Endothelial cell (in vitro differentiated cells): ENCODE data around the gene BUD23. TPM values are rescaled to one million over a fixed set of nuclear protein-coding genes. Genes with fewer than 3 reads are reported as not detected.
"Not testable (repeated sequence)": the region's sequence is repeated elsewhere in the genome, so short reads cannot be mapped to it uniquely, and the experiment has no call there.

Experiments
- DNase-seq: peaks from one replicate; pipeline ENCODE4 v3.0.0; 2021; ENCODE audit warnings: low spot score
- H3K27ac Mint-ChIP-seq: one replicate; pipeline ENCODE4 v1.8.0; 2021; ENCODE audit warnings: mixed read lengths, inconsistent platforms; ENCODE audit not compliant: unreplicated experiment
- H3K27me3 Mint-ChIP-seq: one replicate; pipeline ENCODE4 v1.8.0; 2021; ENCODE audit warnings: mild to moderate bottlenecking, moderate library complexity, mixed read lengths, inconsistent platforms; ENCODE audit not compliant: unreplicated experiment
- H3K36me3 Mint-ChIP-seq: one replicate; pipeline ENCODE4 v1.8.0; 2021; ENCODE audit warnings: mild to moderate bottlenecking, low read depth, mixed read lengths, inconsistent platforms; ENCODE audit not compliant: unreplicated experiment
- H3K4me1 Mint-ChIP-seq: one replicate; pipeline ENCODE4 v1.8.0; 2021; ENCODE audit warnings: mild to moderate bottlenecking, mixed read lengths, inconsistent platforms; ENCODE audit not compliant: unreplicated experiment
- H3K4me3 Mint-ChIP-seq: one replicate; pipeline ENCODE4 v1.8.0; 2021; ENCODE audit warnings: mild to moderate bottlenecking, mixed read lengths, inconsistent platforms; ENCODE audit not compliant: unreplicated experiment
- H3K9me3 Mint-ChIP-seq: one replicate; pipeline ENCODE4 v1.8.0; 2021; ENCODE audit warnings: mixed read lengths, inconsistent platforms; ENCODE audit not compliant: unreplicated experiment
- total RNA-seq: library from RNA; stranded (reverse); fragmentation: NEBNext Ultra II Directional; extraction: Animal tissue kit (Norgen Biotek cat#: 25700); gene quantifications from one replicate; pipeline ENCODE4 v1.2.1, GENCODE V29; 2021; ENCODE audit not compliant: unreplicated experiment
- TF ChIP-seq, protein P1 (sequence below): fragments of 200-600 bp; sonication (generic); IDR thresholded peaks from one replicate; pipeline ENCODE4 v1.5.0; 2021; ENCODE audit warnings: antibody characterized with exemption; ENCODE audit not compliant: unreplicated experiment

Gene BUD23
- total RNA-seq, 1 donor from 2014 or later = 50.6 TPM

DNA sequence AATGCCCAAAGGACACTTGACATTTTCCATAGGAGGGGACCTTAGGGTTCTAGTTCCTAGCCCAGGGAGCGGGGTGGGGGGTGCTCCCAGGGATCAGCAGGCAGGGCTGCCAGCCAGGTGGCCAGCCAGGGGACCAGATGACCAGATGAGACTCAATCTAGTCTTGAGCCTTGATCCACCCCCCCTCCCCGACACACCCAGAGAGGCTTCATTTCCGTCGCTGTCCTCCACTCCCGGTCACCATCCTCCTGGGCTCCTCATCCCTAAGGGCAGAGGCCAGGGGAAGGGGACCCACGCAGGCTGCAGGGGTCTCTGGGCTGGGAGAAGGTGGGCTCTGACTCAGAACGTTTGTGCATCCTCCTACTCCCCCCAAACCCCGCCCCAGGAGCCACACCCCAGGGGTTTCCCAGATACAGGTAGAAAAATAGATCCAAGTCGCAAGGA is 35.1 kb downstream of the BUD23 start:
- H3K4me1 Mint-ChIP-seq = peaks cover 5% of the 10 kb centered on the region
- H3K4me3 Mint-ChIP-seq = peak overlapping the region; percentile 21
- DNase-seq = no peak
- TF ChIP-seq, protein P1, sequence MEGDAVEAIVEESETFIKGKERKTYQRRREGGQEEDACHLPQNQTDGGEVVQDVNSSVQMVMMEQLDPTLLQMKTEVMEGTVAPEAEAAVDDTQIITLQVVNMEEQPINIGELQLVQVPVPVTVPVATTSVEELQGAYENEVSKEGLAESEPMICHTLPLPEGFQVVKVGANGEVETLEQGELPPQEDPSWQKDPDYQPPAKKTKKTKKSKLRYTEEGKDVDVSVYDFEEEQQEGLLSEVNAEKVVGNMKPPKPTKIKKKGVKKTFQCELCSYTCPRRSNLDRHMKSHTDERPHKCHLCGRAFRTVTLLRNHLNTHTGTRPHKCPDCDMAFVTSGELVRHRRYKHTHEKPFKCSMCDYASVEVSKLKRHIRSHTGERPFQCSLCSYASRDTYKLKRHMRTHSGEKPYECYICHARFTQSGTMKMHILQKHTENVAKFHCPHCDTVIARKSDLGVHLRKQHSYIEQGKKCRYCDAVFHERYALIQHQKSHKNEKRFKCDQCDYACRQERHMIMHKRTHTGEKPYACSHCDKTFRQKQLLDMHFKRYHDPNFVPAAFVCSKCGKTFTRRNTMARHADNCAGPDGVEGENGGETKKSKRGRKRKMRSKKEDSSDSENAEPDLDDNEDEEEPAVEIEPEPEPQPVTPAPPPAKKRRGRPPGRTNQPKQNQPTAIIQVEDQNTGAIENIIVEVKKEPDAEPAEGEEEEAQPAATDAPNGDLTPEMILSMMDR = no peak
- no peaks in the 10 kb centered on the region for H3K36me3 Mint-ChIP-seq
- peaks cover 10% of the 10 kb centered on the region for H3K27me3 Mint-ChIP-seq
- H3K27ac Mint-ChIP-seq = no peak overlapping the region
- H3K9me3 Mint-ChIP-seq = no peaks in the 10 kb centered on the region

DNA sequence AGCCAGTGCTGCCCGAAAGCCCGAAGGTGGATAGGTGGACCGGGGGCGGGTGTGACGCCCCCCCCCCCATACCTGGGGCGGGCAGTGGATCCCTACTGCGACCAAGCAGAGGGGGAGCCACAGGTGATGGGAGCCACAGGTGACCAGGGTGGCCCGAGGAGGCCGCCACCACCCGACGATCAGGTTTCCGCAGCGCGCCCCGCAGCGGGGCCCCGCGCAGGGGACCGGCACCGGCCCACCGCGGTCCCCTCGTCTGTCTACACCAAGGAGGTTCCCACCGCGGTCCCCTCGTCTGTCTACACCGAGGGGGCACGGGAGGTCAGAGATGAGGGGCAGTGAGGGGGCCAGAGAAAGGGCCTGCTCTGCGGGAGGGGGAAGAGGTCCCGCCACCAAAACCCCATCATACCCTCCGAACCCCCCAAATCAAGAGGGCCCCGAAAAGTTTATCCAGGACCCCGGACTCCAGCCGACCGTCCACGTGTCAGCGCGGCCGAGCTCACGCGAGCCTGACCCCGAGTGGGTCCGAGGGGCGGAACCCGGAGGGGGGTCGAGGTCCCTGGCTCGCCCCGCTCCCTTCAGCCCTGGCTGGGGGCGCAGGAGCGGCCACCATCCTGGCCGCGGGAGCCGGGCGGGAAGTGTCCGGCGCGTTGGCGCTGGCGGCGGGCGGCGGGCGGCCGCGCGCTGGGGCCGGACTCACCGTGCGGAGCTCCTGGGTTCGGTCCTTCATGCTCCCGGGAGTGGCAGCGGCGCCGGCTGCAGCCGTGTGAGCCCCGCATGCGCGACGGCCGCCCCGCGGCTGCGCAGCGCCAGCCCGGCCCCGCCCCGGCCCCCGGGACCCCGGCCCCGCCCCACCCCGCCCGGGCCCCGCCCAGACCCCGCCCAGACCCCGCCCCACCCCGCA is 35.8 kb downstream of the BUD23 start, which contains the start of gene STX1A:
Gene STX1A, minus strand, starts transcription at position 765 of the 901 bp plus-strand sequence. Its CDS starts 38 bp downstream, at position 727.
- H3K4me3 Mint-ChIP-seq = peak within 1 kb of the TSS; percentile 88

DNA sequence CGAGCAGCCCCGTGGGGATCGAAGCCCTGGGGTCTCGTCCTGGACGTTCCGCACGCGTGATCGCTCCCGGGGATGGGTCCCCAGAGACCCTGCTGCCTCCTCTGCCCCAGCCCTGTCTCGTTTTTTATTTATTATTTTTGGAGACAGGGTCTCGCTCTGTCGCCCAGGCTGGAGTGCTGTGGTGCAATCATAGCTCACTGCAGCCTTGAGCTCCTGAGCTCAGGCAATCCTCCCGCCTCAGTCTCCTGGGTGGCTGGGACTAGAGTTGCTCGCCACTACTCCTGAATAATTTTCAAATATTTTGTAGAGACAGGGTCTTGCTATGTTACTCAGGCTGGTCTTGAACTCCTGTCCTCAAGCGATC is 36.4 kb downstream of the BUD23 start:
- Mint-ChIP-seq H3K4me3 (peak overlapping the region; percentile 88), H3K36me3 (no peaks in the 10 kb centered on the region)
- DNase-seq = no peak

More for the DNA sequence above, 35.8 kb downstream of the BUD23 start, which contains the start of gene STX1A:
- TF ChIP-seq, protein P1 = no peak
- H3K4me1 Mint-ChIP-seq = peaks cover 5% of the 10 kb centered on the region
- peak; percentile 75 for DNase-seq
- peaks cover 10% of the 10 kb centered on the region for H3K27me3 Mint-ChIP-seq
- no peaks in the 10 kb centered on the region for H3K36me3 Mint-ChIP-seq
- H3K9me3 Mint-ChIP-seq = no peaks in the 10 kb centered on the region
- peak within 1 kb of the TSS; percentile 5 for H3K27ac Mint-ChIP-seq

DNA sequence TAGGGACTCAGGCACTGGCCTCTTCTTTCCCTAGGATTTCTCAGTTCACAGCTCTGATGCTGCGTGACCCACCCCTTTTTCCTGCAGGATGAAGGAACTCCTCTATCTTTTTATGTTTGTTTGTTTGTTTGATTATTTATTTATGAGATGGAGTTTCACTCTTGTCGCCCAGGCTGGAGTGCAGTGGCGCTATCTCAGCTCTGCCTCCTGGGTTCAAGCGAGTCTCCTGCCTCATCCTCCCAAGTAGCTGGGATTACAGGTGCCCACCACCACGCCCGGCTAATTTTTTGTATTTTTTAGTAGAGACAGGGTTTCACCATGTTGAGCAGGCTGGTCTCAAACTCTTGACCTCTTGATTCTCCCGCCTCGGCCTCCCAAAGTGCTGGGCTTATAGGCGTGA is 37.0 kb downstream of the BUD23 start:
- H3K9me3 Mint-ChIP-seq, DNase-seq, H3K36me3 Mint-ChIP-seq, H3K4me1 Mint-ChIP-seq: not testable (repeated sequence)
- Mint-ChIP-seq H3K4me3 (peak overlapping the region; percentile 88), H3K27ac (peak overlapping the region; percentile 5), H3K27me3 (peaks cover 12% of the 10 kb centered on the region)

More for the DNA sequence above, 36.4 kb downstream of the BUD23 start:
- TF ChIP-seq, protein P1 = no peak
- H3K4me1 Mint-ChIP-seq = peaks cover 5% of the 10 kb centered on the region
- no peaks in the 10 kb centered on the region for H3K9me3 Mint-ChIP-seq
- no peak overlapping the region for H3K27ac Mint-ChIP-seq
- peaks cover 12% of the 10 kb centered on the region for H3K27me3 Mint-ChIP-seq

DNA sequence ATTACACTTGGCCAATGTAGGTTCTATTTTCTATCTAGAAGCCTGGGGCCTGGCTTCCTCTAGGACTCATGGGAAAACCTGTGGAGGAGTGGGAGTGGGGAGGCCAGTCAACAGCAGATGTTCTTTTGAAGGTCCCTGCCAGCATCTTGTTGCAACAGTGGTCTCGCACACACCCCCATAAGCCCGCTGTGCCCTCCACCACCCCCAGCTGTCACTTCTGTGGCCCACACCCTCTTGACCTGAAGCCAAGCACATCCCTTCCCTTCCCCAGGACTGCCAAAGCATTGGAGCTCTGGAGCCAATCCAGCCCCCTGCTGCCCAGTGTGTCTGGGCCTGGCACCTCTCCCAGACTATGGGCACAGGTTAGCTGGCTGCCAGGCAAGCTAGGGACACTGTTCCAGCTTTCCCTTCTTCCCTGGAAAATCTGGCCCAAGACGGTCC is 38.0 kb downstream of the BUD23 start:
- Mint-ChIP-seq H3K4me3 (no peak overlapping the region), H3K27me3 (peaks cover 12% of the 10 kb centered on the region), H3K36me3 (no peaks in the 10 kb centered on the region), H3K27ac (no peak overlapping the region), H3K9me3 (no peaks in the 10 kb centered on the region), H3K4me1 (peaks cover 5% of the 10 kb centered on the region)
- no peak for DNase-seq
- TF ChIP-seq, protein P1 = no peak

DNA sequence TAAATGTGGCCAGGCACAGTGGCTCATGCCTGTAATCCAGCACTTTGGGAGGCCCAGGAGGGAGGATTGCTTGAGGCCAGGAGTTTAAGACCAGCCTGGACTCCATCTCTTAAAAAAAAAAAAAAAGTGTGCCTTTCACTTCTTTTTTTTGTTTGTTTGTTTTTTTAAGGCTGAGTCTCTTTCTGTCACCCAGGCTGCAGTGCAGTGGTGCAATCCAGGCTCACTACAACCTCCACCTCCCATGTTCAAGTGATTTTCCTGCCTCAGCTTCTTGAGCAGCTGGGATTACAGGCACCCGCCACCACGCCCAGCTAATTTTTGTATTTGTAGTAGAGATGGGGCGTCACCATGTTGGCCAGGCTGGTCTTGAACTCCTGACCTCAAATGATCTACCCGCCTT is 38.8 kb downstream of the BUD23 start:
- peaks cover 12% of the 10 kb centered on the region for H3K27me3 Mint-ChIP-seq
- H3K27ac Mint-ChIP-seq = not testable (repeated sequence)

More for the DNA sequence above, 38.8 kb downstream of the BUD23 start:
- DNase-seq, H3K36me3 Mint-ChIP-seq, H3K4me3 Mint-ChIP-seq, H3K9me3 Mint-ChIP-seq, H3K4me1 Mint-ChIP-seq: not testable (repeated sequence)
